Urothelium cell line (cell line): ENCODE results near the gene FAM98A.

Experiments
- DNase-seq: peaks from one replicate; pipeline ENCODE4 v3.0.0; 2011; ENCODE audit warnings: low spot score, mixed read lengths
- FAIRE-seq: peaks from 2 replicates; lab custom pipeline; 2011; peaks lifted over from hg19 to GRCh38; lab: Jason Lieb, UNC

FAM98A gene

DNA sequence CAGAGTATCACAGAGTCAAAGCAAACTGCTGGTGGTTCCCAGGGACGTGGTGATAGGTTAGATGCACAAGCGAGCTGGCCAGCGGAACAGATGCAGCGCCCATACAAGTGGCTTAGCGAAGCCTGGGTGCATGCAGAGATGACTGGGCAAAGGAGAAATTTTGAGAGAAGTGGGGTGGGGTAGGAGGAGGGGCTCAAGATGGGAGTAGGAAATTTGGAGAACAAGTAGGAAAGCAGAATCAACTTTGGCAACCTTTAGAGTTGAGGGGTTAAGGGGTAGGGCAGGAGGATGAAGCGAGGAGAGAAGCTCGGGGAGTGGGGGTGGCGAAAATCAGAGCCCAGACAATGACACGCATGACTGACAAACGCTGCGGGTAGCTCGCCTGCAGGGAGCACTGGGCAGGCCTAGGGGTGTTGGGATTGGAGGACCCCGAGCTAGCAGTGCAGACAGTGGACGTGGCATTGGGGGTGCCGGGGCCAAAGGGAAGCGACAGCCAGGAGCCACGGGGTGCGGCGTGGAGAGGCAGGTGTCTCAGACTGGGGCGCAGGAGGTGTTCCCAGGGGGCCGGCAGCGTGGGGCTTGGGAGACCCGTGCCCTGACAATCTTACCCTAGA lies 431 bp downstream of the FAM98A start:
- DNase-seq (peak; percentile 33), FAIRE-seq (no peak)

DNA sequence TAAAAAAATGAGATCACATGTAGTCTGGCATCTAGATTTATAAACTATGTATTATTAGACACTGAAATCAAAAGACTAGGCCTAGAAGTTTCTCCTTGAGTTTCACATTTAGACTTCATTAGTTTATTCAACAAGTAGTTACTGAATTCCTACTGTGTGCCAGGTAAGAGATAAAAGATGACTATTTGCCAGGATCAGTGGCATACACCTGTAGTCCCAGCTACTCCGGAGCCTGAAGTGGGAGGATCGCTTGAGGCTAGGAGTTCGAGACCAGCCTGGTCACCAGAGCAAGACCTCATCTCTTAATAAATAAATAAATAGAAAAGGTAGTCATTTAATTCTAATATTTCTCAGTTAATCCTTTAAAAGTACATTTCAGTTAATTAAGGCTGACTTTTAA lies 2.1 kb downstream of the FAM98A start:
- FAIRE-seq (no peak), DNase-seq (no peak)

DNA sequence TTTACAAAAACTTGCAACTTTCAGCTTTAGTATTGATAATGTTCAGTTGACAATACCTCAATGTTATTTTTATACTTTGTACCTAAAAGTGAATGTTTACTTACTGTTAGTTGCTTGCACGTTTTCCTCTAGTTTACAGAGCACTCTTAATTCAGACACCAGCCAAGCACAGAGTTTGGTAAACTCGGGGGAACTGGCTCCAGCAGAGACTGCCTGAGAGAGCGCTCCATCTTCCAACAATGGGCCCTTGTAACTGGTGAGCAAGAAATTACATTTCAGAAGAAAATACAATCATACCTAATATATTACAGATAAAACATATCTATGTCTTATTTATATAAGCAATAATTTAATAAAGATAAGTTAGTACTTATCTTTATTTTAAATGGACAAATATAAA lies 3.7 kb downstream of the FAM98A start:
- FAIRE-seq (no peak), DNase-seq (no peak)

DNA sequence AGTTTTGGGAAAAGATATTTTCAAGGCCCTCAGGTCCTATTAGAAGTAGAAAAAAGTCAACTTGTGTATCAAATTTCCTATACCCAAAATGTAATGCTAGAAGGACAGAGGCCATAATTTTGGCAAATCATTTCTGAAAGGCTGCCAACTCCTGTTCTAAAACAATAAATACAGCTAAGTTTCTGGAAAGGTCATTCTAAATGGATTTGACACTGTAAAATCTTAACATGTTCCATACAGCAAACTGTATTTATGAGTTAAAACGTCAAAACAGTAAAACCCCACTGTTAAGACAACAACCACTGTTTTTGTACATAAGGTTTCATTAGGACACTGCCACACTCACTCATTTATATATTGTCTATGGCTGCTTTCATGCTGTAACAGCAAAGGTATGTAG lies 9.7 kb downstream of the FAM98A start:
- DNase-seq (no peak), FAIRE-seq (no peak)

GRCh38 chr2:33588232-33588631 lies 10.9 kb downstream of the FAM98A start:
- FAIRE-seq (no peak), DNase-seq (no peak)

- no peak for DNase-seq
- FAIRE-seq, result no peak
These were observed 12.3 kb downstream of the FAM98A start for GRCh38 chr2:33586766-33587165.

GRCh38 chr2:33583194-33583938 lies 15.7 kb downstream of the FAM98A start:
- DNase-seq, result peak; percentile 26
- FAIRE-seq, result no peak

DNA sequence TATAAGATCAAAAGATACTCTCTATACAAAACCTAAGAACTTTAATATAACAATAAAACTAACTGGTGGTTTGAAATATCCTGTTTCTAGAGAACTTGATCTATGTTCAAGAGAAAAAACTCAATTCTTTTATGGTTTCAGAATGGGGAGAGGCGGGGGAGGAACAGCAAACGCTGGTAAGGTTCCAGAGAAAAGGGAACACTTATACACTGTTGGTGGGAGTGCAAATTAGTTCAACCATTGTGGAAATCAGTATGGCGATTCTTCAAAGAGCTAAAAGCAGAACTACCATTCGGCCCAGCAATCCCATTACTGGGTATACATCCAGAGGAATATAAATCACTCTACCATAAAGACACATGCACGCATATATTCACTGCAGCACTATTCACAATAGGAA lies 17.2 kb downstream of the FAM98A start:
- DNase-seq (no peak), FAIRE-seq (no peak)

GRCh38 chr2:33579227-33579626 lies 19.9 kb downstream of the FAM98A start:
- FAIRE-seq (no peak), DNase-seq (no peak)

GRCh38 chr2:33577668-33578067 lies 21.4 kb downstream of the FAM98A start:
- DNase-seq, result no peak
- FAIRE-seq, result no peak

DNA sequence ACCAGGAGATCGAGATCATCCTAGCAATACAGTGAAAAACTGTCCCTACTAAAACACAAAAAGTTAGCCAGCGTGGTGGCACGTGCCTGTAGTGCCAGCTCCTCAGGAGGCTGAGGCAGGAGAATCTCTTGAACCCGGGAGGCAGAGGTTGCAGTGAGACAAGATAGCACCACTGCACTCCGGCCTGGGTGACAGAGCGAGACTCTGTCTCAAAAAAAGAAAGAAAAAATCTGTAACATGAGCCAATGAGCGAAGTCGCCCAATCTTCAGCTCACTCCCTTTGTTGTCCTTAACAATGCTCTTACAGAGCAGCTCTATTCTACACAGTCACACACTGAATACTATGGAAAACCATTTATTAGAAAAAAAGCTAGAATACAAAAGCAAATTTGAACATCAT lies 22.0 kb downstream of the FAM98A start:
- no peak for FAIRE-seq
- DNase-seq, result no peak

DNA sequence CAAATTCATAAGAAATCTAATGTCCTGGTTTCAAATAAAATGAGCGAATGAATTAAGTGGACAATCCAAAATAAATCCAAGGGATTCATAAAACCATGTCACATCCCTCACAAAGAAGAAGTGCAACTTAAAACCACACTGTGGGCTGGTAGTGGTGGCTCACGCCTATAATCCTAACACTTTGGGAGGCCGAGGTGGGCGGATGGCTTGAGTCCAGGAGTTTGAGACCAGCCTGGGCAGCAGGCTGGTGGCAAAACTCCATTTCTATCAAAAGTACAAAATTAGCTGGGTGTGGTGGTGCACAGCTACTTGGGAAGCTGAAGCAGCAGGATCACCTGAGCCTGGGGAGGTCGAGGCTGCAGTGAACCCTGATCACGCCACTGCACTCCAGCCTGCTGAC lies 25.4 kb downstream of the FAM98A start:
- DNase-seq (no peak), FAIRE-seq (no peak)

- no peak for FAIRE-seq
- DNase-seq, result no peak
These were observed 28.4 kb downstream of the FAM98A start for GRCh38 chr2:33570681-33571080.

DNA sequence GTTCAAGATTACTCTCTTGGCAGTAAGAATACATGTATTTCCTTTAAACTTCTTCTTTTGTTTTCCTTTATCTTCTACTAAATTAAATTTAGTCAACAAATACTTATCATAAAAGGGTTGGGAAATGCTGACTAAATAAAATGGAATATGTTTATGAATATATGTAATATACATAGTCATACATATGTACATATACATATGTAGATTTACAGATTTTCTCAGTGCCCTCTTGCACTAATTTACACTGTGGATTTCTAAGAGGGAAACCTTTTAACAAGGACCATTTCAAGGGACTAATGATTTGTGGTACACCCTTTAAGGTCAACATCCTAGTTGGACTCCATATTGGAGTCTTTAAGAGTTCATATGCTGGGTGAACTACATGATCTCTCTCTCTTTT lies 37.2 kb downstream of the FAM98A start:
- FAIRE-seq (no peak), DNase-seq (no peak)

- FAIRE-seq (no peak), DNase-seq (no peak)
These were observed 39.1 kb downstream of the FAM98A start for GRCh38 chr2:33560017-33560416.

DNA sequence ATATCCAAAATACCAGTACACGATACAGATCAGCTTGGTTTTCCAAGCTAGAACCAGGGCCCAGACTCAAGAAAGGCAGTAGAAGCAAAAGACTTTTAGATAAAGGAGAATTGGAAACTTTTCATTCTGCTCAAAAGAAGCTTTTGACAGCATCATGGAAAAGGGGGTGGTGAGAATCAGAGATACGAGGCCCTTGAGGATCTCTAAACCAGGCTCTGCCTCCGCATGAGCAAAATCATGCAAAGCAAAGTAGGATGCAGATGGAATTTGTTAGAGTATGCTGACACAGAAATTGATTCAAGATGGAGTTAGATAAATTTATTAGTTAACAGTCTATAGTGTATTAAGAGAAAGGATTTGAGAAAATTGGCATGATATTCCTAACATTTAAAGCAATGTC lies 39.8 kb downstream of the FAM98A start:
- no peak for FAIRE-seq
- DNase-seq, result no peak

DNA sequence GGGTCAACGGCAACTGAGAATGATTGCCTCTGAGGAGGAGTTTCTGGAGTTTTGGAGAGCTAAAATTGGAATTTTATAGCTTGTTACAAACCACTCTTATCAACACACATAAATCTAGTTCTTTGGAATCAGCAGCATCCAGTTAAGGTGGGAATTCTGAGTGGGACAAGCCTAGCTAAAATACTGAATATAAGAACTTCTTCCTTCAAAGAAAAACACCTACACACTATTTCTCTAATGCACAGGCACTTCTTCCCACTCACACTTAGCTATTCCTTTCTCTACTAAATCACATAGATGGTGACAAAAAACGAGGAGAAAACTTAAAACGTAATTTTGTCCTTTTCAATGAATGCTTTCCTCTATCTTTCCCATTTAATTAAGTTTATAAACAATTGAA lies 43.4 kb downstream of the FAM98A start:
- no peak for FAIRE-seq
- DNase-seq, result no peak

- FAIRE-seq, result no peak
- DNase-seq, result no peak
These were observed 46.2 kb downstream of the FAM98A start for GRCh38 chr2:33552758-33553461.

- DNase-seq (no peak), FAIRE-seq (no peak)
These were observed 48.9 kb downstream of the FAM98A start for GRCh38 chr2:33550206-33550605.

DNA sequence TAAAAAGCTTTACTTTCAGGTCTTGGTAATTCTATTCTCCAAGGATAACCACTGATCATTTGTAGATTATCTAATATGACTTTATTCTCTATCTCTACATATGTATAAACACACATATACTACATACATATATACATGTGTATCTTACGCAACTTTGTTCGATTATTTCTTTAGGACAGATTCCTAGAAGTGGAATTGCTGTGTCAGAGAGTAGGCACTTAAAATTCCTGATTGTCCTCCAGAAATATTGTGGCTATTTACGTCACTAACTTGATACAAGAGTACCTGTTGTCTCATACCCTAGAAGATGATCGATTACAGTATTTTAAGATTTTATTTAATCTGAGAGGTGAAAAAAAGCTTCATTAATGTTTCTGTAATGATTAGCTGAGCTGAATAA lies 57.9 kb downstream of the FAM98A start:
- no peak for DNase-seq
- peak; percentile 13 for FAIRE-seq

- FAIRE-seq, result no peak
- DNase-seq, result no peak
These were observed 63.7 kb downstream of the FAM98A start for GRCh38 chr2:33535421-33535820.
